ENCODE results near the gene GSG1L. TPM values are rescaled to one million over a fixed set of nuclear protein-coding genes. Genes with fewer than 3 reads are reported as not detected.

Gene GSG1L
- polyA plus RNA-seq, 3 donors, result not detected

GRCh38 chr16:27927266-27927901 lies 136.1 kb downstream of the GSG1L start:
- WGBS (ENCODE audit: insufficient coverage), result 96% methylated on average over 4 of the region's 13 CpGs
- Histone ChIP-seq H3K4me1 (ENCODE audit: control insufficient read depth in 1 of 2, insufficient read depth in 2 of 2, low read length in 2 of 2) (no peaks in the 10 kb centered on the region), H3K27me3 (ENCODE audit: control insufficient read depth in 2 of 2, insufficient read depth in 2 of 2, low read length in 2 of 2) (peaks cover 0 to 2% of the 10 kb centered on the region in 2 donors), H2AFZ (ENCODE audit: insufficient read depth, low read depth, low read length, poor library complexity, severe bottlenecking) (no peak overlapping the region), H3K79me2 (ENCODE audit: insufficient read depth, low read length) (no peaks in the 10 kb centered on the region), H4K20me1 (ENCODE audit: insufficient read depth, low read length) (no peaks in the 10 kb centered on the region), H3K36me3 (replicated peaks in 1 of 2; ENCODE audit: control insufficient read depth in 1 of 2, insufficient read depth in 2 of 2, low read length in 2 of 2) (no peaks in the 10 kb centered on the region), H3K9me3 (replicated peaks in 1 of 2; ENCODE audit: control insufficient read depth in 1 of 2, insufficient read depth in 1 of 2, low read length in 2 of 2) (peaks cover 0 to under 1% of the 10 kb centered on the region in 2 donors), H3K9ac (ENCODE audit: insufficient read depth, low read length, poor library complexity, severe bottlenecking) (no peak overlapping the region), H3K4me3 (replicated peaks in 1 of 3; ENCODE audit: low read depth in 2 of 3, low read length in 3 of 3) (no peak overlapping the region), H3K27ac (ENCODE audit: low read depth in 1 of 2, low read length in 2 of 2) (no peak overlapping the region), H3K4me2 (replicated peaks; ENCODE audit: extremely low read depth, low read length, poor library complexity, severe bottlenecking) (no peak overlapping the region)
- Mint-ChIP-seq H3K4me1 (no peaks in the 10 kb centered on the region), H3K27me3 (ENCODE audit: low read depth in 3 of 3) (peaks cover 3 to 7% (median 4%) of the 10 kb centered on the region in 3 donors), H3K27ac (no peak overlapping the region), H3K36me3 (no peaks in the 10 kb centered on the region), H3K4me3 (no peak overlapping the region), H3K9me3 (peaks cover 0 to 5% (median 2%) of the 10 kb centered on the region in 7 donors)
- intact Hi-C loops (cut with micrococcal nuclease), result no loop called here
- TF ChIP-seq CTCF (IDR thresholded peaks at IDR 0.05), result no peak
- no peak for DNase-seq

- no peaks in the 10 kb centered on the region for H3K79me2 ChIP-seq (ENCODE audit: insufficient read depth, low read length)
- H3K9me3 Mint-ChIP-seq, result peaks cover 0 to 2% (median 0%) of the 10 kb centered on the region in 7 donors
- no peaks in the 10 kb centered on the region for H3K9me3 ChIP-seq (replicated peaks in 1 of 2; ENCODE audit: control insufficient read depth in 1 of 2, insufficient read depth in 1 of 2, low read length in 2 of 2)
- no peak overlapping the region for H2AFZ ChIP-seq (ENCODE audit: insufficient read depth, low read depth, low read length, poor library complexity, severe bottlenecking)
- H3K27ac Mint-ChIP-seq, result no peak overlapping the region
- no peak overlapping the region for H3K9ac ChIP-seq (ENCODE audit: insufficient read depth, low read length, poor library complexity, severe bottlenecking)
- peaks cover 5 to 14% (median 10%) of the 10 kb centered on the region in 3 donors for H3K27me3 Mint-ChIP-seq (ENCODE audit: low read depth in 3 of 3)
- no peak overlapping the region for H3K27ac ChIP-seq (ENCODE audit: low read depth in 1 of 2, low read length in 2 of 2)
- H3K36me3 ChIP-seq (replicated peaks in 1 of 2; ENCODE audit: control insufficient read depth in 1 of 2, insufficient read depth in 2 of 2, low read length in 2 of 2), result no peaks in the 10 kb centered on the region
- no peaks in the 10 kb centered on the region for H3K4me1 ChIP-seq (ENCODE audit: control insufficient read depth in 1 of 2, insufficient read depth in 2 of 2, low read length in 2 of 2)
- no peak for TF ChIP-seq CTCF (IDR thresholded peaks at IDR 0.05)
- H3K4me1 Mint-ChIP-seq, result no peaks in the 10 kb centered on the region
- DNase-seq, result no peak
- no peak overlapping the region for H3K4me3 Mint-ChIP-seq
- intact Hi-C loops (cut with micrococcal nuclease), result no loop called here
- H4K20me1 ChIP-seq (ENCODE audit: insufficient read depth, low read length), result no peaks in the 10 kb centered on the region
- no peak overlapping the region for H3K4me3 ChIP-seq (replicated peaks in 1 of 3; ENCODE audit: low read depth in 2 of 3, low read length in 3 of 3)
- WGBS (ENCODE audit: insufficient coverage), result 72% methylated on average over 9 of the region's 9 CpGs
- no peak overlapping the region for H3K4me2 ChIP-seq (replicated peaks; ENCODE audit: extremely low read depth, low read length, poor library complexity, severe bottlenecking)
- H3K27me3 ChIP-seq (ENCODE audit: control insufficient read depth in 2 of 2, insufficient read depth in 2 of 2, low read length in 2 of 2), result peaks cover 0 to 2% of the 10 kb centered on the region in 2 donors
- H3K36me3 Mint-ChIP-seq, result no peaks in the 10 kb centered on the region
Observed at GRCh38 chr16:27925612-27926011, 137.9 kb downstream of the GSG1L start.

All from CD14-positive monocyte (primary cell).